Progenitor cell of endocrine pancreas (in vitro differentiated cells): ENCODE data around the gene ZDHHC11B. TPM values are rescaled to one million over a fixed set of nuclear protein-coding genes. Genes with fewer than 3 reads are reported as not detected.

Experiments used
- DNase-seq: peaks from one replicate; pipeline ENCODE4 v3.0.0; 2021; ENCODE audit warnings: low spot score; ENCODE audit not compliant: unreplicated experiment
- H3K27ac Mint-ChIP-seq: 2 replicates; pipeline ENCODE4 v1.8.0; 2021; ENCODE audit warnings: mild to moderate bottlenecking, moderate library complexity, mixed read lengths
- H3K27me3 Mint-ChIP-seq: 2 replicates; pipeline ENCODE4 v1.8.0; 2021; ENCODE audit warnings: mixed read lengths
- H3K36me3 Mint-ChIP-seq: 2 replicates; pipeline ENCODE4 v1.8.0; 2022; ENCODE audit warnings: mixed read lengths; ENCODE audit not compliant: insufficient read depth
- H3K4me1 Mint-ChIP-seq: 2 replicates; pipeline ENCODE4 v1.8.0; 2021; ENCODE audit warnings: low read depth, mixed read lengths
- H3K4me3 Mint-ChIP-seq: 2 replicates; pipeline ENCODE4 v1.8.0; 2021; ENCODE audit warnings: low read depth, mild to moderate bottlenecking, moderate library complexity, mixed read lengths
- H3K9me3 Mint-ChIP-seq: 2 replicates; pipeline ENCODE4 v1.8.0; 2021; ENCODE audit warnings: low read depth, mixed read lengths
- total RNA-seq: library from RNA; stranded (reverse); gene quantifications from 2 replicates; pipeline ENCODE4 v1.2.1, GENCODE V29; 2021
- TF ChIP-seq, protein P1 (sequence below): fragments of 200-600 bp; sonication (generic); IDR thresholded peaks from one replicate; pipeline ENCODE4 v1.5.0; 2021; ENCODE audit warnings: antibody characterized with exemption, mild to moderate bottlenecking; ENCODE audit not compliant: unreplicated experiment

Gene ZDHHC11B
- total RNA-seq, 1 donor from 2014 or later: 8.7 TPM

- H3K4me3 Mint-ChIP-seq: no peak overlapping the region
Observed at GRCh38 chr5:663436-664342, 120.8 kb downstream of the ZDHHC11B start.

GRCh38 chr5:662751-663435 lies 121.6 kb downstream of the ZDHHC11B start:
- peaks cover 36% of the 10 kb centered on the region for H3K36me3 Mint-ChIP-seq
- DNase-seq: no peak
- no peak overlapping the region for H3K27ac Mint-ChIP-seq
- H3K4me1 Mint-ChIP-seq: no peaks in the 10 kb centered on the region
- H3K27me3 Mint-ChIP-seq: no peaks in the 10 kb centered on the region
- no peak overlapping the region for H3K4me3 Mint-ChIP-seq
- no peaks in the 10 kb centered on the region for H3K9me3 Mint-ChIP-seq
- TF ChIP-seq, protein P1, sequence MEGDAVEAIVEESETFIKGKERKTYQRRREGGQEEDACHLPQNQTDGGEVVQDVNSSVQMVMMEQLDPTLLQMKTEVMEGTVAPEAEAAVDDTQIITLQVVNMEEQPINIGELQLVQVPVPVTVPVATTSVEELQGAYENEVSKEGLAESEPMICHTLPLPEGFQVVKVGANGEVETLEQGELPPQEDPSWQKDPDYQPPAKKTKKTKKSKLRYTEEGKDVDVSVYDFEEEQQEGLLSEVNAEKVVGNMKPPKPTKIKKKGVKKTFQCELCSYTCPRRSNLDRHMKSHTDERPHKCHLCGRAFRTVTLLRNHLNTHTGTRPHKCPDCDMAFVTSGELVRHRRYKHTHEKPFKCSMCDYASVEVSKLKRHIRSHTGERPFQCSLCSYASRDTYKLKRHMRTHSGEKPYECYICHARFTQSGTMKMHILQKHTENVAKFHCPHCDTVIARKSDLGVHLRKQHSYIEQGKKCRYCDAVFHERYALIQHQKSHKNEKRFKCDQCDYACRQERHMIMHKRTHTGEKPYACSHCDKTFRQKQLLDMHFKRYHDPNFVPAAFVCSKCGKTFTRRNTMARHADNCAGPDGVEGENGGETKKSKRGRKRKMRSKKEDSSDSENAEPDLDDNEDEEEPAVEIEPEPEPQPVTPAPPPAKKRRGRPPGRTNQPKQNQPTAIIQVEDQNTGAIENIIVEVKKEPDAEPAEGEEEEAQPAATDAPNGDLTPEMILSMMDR: no peak

More at GRCh38 chr5:663436-664342, 120.8 kb downstream of the ZDHHC11B start:
- Mint-ChIP-seq H3K4me1 (no peaks in the 10 kb centered on the region), H3K27me3 (no peaks in the 10 kb centered on the region), H3K36me3 (peaks cover 32% of the 10 kb centered on the region), H3K27ac (peak overlapping the region; percentile 16), H3K9me3 (no peaks in the 10 kb centered on the region)
- DNase-seq: no peak
- TF ChIP-seq, protein P1: no peak

DNA sequence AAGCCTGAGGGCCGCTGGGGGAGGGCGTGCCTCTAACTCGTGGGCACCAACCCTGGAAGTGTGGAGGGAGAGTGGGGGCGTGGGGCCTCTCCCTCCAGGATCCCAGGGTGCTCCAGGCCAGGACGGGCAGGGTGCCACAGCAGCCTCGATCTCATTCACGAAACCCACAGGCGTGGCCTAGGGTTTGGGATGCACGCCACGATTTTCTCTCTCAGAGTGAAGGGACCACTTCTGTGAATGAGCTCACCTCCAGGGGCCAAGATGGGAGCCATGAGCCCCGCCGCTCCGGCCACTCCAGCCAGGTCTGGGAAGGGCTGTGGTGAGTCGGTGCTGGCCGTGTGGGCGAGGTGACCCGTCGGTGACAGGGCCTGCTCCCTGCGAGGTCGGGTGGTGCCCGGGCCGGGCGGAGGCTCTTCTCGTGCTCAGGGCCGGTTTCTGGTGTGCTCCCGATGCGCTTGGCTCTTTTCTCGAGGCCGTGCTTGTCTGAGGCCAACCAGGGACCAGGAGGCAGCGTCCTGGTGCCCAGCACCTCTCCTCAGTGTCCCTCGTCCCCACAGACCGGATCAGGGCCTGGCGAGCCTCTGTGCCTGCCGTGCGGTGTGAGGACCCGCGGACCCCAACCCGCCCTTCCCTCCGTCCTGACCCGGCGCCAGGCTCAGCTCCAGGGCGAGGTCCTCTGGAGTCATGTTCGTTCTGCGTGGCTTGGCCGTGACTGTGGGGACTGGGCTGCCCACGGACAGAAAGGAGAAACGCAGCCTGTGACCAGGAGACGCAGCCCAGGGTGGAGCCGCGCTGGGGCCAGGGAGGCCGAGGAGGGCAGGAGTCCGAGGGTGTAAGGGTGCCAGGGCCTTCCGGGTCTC lies 122.4 kb downstream of the ZDHHC11B start:
- TF ChIP-seq, protein P1: no peak
- H3K4me3 Mint-ChIP-seq: no peak overlapping the region
- no peaks in the 10 kb centered on the region for H3K9me3 Mint-ChIP-seq
- H3K27ac Mint-ChIP-seq: no peak overlapping the region
- no peak for DNase-seq
- no peaks in the 10 kb centered on the region for H3K27me3 Mint-ChIP-seq
- H3K4me1 Mint-ChIP-seq: no peaks in the 10 kb centered on the region
- H3K36me3 Mint-ChIP-seq: peaks cover 40% of the 10 kb centered on the region

DNA sequence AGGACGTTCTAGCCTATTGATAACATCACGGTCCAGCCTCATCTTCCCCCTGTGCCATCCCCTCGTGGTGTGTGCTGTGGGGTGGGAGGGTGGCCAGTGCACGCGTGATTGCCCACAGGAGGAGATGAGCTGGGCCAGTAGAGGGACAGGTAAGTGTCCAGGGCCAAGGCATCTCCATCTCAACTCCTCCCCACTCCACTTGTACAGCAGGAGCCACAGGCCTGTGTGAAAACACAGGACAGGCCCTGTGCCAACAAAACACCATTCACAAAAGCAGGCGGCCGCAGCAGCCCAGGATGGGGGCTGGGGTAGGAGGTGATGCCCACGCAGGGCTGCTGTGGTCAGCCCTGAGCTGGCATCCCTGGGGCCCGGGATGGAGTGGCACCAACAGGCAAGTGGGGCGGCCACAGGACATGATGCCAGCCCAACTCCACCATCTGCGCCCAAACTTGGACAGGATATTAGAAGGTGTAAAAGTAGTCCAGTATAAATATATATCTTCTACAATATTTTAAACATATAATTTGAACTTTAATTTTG lies 124.0 kb downstream of the ZDHHC11B start:
- no peak for DNase-seq
- no peaks in the 10 kb centered on the region for H3K9me3 Mint-ChIP-seq
- TF ChIP-seq, protein P1: no peak
- no peak overlapping the region for H3K27ac Mint-ChIP-seq
- H3K36me3 Mint-ChIP-seq: peaks cover 44% of the 10 kb centered on the region
- H3K27me3 Mint-ChIP-seq: no peaks in the 10 kb centered on the region
- H3K4me3 Mint-ChIP-seq: no peak overlapping the region
- H3K4me1 Mint-ChIP-seq: no peaks in the 10 kb centered on the region

Other genes with a start within 250 kb of the ZDHHC11B start
- 24.8 and 26.9 TPM in 2 replicates for gene CEP72, start 172.4 kb downstream of the ZDHHC11B start, total RNA-seq
- 2.6 and 2.9 TPM in 2 replicates for gene TPPP, start 91.4 kb downstream of the ZDHHC11B start, total RNA-seq
- 44.3 and 47.6 TPM in 2 replicates for gene ZDHHC11, start 66.3 kb upstream of the ZDHHC11B start, total RNA-seq
- 69.0 and 69.2 TPM in 2 replicates for gene BRD9, start 108.1 kb upstream of the ZDHHC11B start, total RNA-seq
- gene TRIP13, start 108.2 kb upstream of the ZDHHC11B start, total RNA-seq: 11.9 and 13.5 TPM in 2 replicates
- 23.9 and 28.3 TPM in 2 replicates for gene NKD2, start 224.1 kb upstream of the ZDHHC11B start, total RNA-seq